ENCODE measurements around the gene OR7A5. TPM values are rescaled to one million over a fixed set of nuclear protein-coding genes. Genes with fewer than 3 reads are reported as not detected.
"Not testable (repeated sequence)": the region's sequence is repeated elsewhere in the genome, so short reads cannot be mapped to it uniquely, and the experiment has no call there.

OR7A5 gene
- total RNA-seq, 1 experiment from 2014 or later: not detected

DNA sequence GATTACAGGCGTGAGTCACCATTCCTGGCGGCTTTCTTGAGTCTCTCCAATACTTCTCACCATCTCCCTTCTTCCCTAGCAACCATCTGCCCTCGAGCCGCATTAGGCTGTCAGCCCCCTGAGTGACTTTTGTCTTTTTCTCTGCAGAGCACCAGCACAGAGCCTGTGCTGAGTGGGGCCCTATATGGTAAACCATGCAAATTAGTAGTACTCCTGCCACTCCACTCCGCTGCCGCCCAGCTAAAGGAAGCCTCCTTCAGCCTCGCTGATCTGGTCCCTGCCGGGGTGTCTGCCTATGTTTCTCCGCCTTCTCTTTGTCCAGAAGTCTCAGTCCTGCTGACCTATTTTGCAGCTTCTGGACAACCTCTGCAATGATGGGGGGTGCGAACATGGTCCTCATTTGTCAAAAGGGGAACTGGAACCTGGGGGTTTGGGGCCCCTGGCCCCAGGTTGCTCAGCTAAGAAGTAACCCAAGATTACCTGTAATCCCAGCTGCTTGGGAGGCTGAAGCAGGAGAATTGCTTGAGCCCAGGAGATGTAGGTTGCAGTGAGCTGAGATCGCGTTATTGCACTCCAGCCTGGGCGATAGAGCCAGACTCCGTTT lies 54.3 kb downstream of the OR7A5 start:
- not testable (repeated sequence) for H3K9ac ChIP-seq (ENCODE audit: extremely low read depth, insufficient read length, low read length); H2AK5ac ChIP-seq (ENCODE audit: insufficient read length, low read length); H3K36me3 Mint-ChIP-seq (ENCODE audit: insufficient read depth in 1 of 3, low read depth in 3 of 3); H4K20me1 ChIP-seq (ENCODE audit: control insufficient read depth, insufficient read depth, insufficient read length); H3K56ac ChIP-seq (ENCODE audit: insufficient read length, low read depth, low read length); H3K27ac ChIP-seq (ENCODE audit: insufficient read length, low read depth, low read length); H3T11ph ChIP-seq (ENCODE audit: low read length); H3K27me3 ChIP-seq (ENCODE audit: insufficient read depth, low read length); H2BK5ac ChIP-seq (ENCODE audit: insufficient read length, low read length); H4K91ac ChIP-seq (ENCODE audit: insufficient read length, low read depth, low read length); H3K4me1 Mint-ChIP-seq; H3K4ac ChIP-seq (ENCODE audit: low read depth, low read length); H3K27ac Mint-ChIP-seq; H3K4me3 Mint-ChIP-seq; H3K9me3 ChIP-seq (ENCODE audit: control insufficient read depth, low read depth, low read length); H3K79me1 ChIP-seq (ENCODE audit: insufficient read depth, low read depth, low read length, poor library complexity, severe bottlenecking); H2BK20ac ChIP-seq (ENCODE audit: low read depth, low read length, poor library complexity, severe bottlenecking); H3K18ac ChIP-seq (ENCODE audit: insufficient read length, low read depth, low read length); H4K8ac ChIP-seq (replicated peaks; ENCODE audit: insufficient read length, low read depth, low read length); H3K14ac ChIP-seq (ENCODE audit: insufficient read depth, low read length); H2BK15ac ChIP-seq (ENCODE audit: low read depth, low read length); H4K5ac ChIP-seq (ENCODE audit: insufficient read length, low read depth, low read length); H3K79me2 ChIP-seq (ENCODE audit: insufficient read depth, low read length); H2BK12ac ChIP-seq (ENCODE audit: insufficient read length, low read depth, low read length); H2BK120ac ChIP-seq (ENCODE audit: low read depth, low read length, poor library complexity, severe bottlenecking); H2AFZ ChIP-seq (ENCODE audit: low read length); H3K23ac ChIP-seq (ENCODE audit: insufficient read length, low read depth, low read length); H3K4me2 ChIP-seq (ENCODE audit: insufficient read depth, insufficient read length, low read length); H3K4me1 ChIP-seq (ENCODE audit: insufficient read depth, low read length)
- WGBS (ENCODE audit: extremely low coverage, insufficient read length, low lambda C conversion rate): no CpG with 5 or more reads among the region's 14 CpGs
- peaks cover 17% of the 10 kb centered on the region for H3K27me3 Mint-ChIP-seq (ENCODE audit: low read depth)
- peaks cover 12% of the 10 kb centered on the region for H3K23me2 ChIP-seq (ENCODE audit: insufficient read length, low read depth, low read length, poor library complexity, severe bottlenecking)
- peak; percentile 19 for DNase-seq
- H3K9me3 Mint-ChIP-seq: peaks cover 9 to 66% of the 10 kb centered on the region in 2 experiments

Data from H9 (cell line).